Smooth muscle cell (in vitro differentiated cells): Measurements from ENCODE around the gene PTPRN2. TPM values are rescaled to one million over a fixed set of nuclear protein-coding genes. Genes with fewer than 3 reads are reported as not detected.

Source experiments
- DNase-seq: peaks from one replicate; lab custom pipeline; 2025; ENCODE audit not compliant: unreplicated experiment; lab: John Stamatoyannopoulos, UW
- H2AFZ ChIP-seq: fragments of 200-600 bp; sonication (generic); 2 replicates; pipeline ENCODE4 v1.6.0; 2016; ENCODE audit warnings: antibody characterized with exemption, low read depth, mild to moderate bottlenecking
- H3F3A ChIP-seq: fragments of 200-600 bp; sonication (generic); 2 replicates; pipeline ENCODE4 v1.6.0; 2017; ENCODE audit warnings: antibody characterized with exemption, low read depth
- H3K27ac ChIP-seq: fragments of 200-600 bp; sonication (generic); 2 replicates; pipeline ENCODE4 v1.5.1; 2016; ENCODE audit warnings: low read depth, mild to moderate bottlenecking
- H3K27me3 ChIP-seq: fragments of 200-600 bp; sonication (generic); 2 replicates; pipeline ENCODE4 v1.6.1; 2016; ENCODE audit warnings: low read depth, mild to moderate bottlenecking
- H3K36me3 ChIP-seq: fragments of 200-600 bp; sonication (generic); 2 replicates; pipeline ENCODE4 v1.5.1; 2016; ENCODE audit warnings: low read depth
- H3K4me1 ChIP-seq: fragments of 200-600 bp; sonication (generic); 2 replicates; pipeline ENCODE4 v1.5.1; 2016; ENCODE audit warnings: low read depth
- H3K4me2 ChIP-seq: fragments of 200-600 bp; sonication (generic); 2 replicates; pipeline ENCODE4 v1.6.0; 2016; ENCODE audit warnings: mild to moderate bottlenecking
- H3K4me3 ChIP-seq: fragments of 200-600 bp; sonication (generic); 2 replicates; pipeline ENCODE4 v1.5.1; 2016; ENCODE audit warnings: mild to moderate bottlenecking
- H3K79me2 ChIP-seq: fragments of 200-600 bp; sonication (generic); 2 replicates; pipeline ENCODE4 v1.6.0; 2016; ENCODE audit warnings: low read depth, mild to moderate bottlenecking
- H3K9ac ChIP-seq: fragments of 200-600 bp; sonication (generic); 2 replicates; pipeline ENCODE4 v1.6.0; 2016; ENCODE audit warnings: low read depth
- H3K9me3 ChIP-seq: fragments of 200-600 bp; sonication (generic); replicated peaks from 2 replicates; pipeline ENCODE4 v1.5.1; 2016; ENCODE audit warnings: low read depth
- H4K20me1 ChIP-seq: fragments of 200-600 bp; sonication (generic); 2 replicates; pipeline ENCODE4 v1.6.0; 2016; ENCODE audit warnings: low read depth
- CTCF ChIP-seq: fragments of 200-600 bp; sonication (generic); IDR thresholded peaks from 2 replicates; pipeline ENCODE4 v1.5.1; 2017; ENCODE audit warnings: borderline replicate concordance, mild to moderate bottlenecking, antibody characterized with exemption; ENCODE audit not compliant: insufficient read depth, poor library complexity, severe bottlenecking
- WGBS: methylation state at CpG from one replicate; pipeline ENCODE4 v1.1.7; 2016; ENCODE audit warnings: low lambda C conversion rate; 5-methylcytosine and 5-hydroxymethylcytosine counted together
- polyA plus RNA-seq: library from polyadenylated mRNA; unstranded; fragments of >200 nt; fragmentation: Nextera tagmentation; extraction: Ambion mirVana; gene quantifications from 2 replicates; pipeline ENCODE4 v1.2.1, GENCODE V29; 2016
- total RNA-seq: library from RNA; depleted of rRNA; stranded (reverse); fragments of >200 nt; gene quantifications from 2 replicates; pipeline ENCODE4 v1.2.3, GENCODE V29; 2014

PTPRN2 gene
- total and polyA plus RNA-seq, 2 experiments from 2014 or later = 0.09 to 0.87 TPM

- Histone ChIP-seq H3F3A (no peaks in the 10 kb centered on the region), H3K4me1 (no peaks in the 10 kb centered on the region), H2AFZ (no peak overlapping the region), H4K20me1 (no peaks in the 10 kb centered on the region), H3K27me3 (peaks cover 3% of the 10 kb centered on the region), H3K4me3 (no peak overlapping the region), H3K27ac (no peak overlapping the region), H3K36me3 (no peaks in the 10 kb centered on the region), H3K9me3 (no peaks in the 10 kb centered on the region), H3K79me2 (no peaks in the 10 kb centered on the region), H3K4me2 (no peak overlapping the region), H3K9ac (no peak overlapping the region)
- TF ChIP-seq CTCF = no peak
- no peak for DNase-seq
- 92% methylated on average over 8 of the region's 11 CpGs for WGBS
Observed at GRCh38 chr7:157620616-157621015, 967.0 kb downstream of the PTPRN2 start.

GRCh38 chr7:157619753-157620525, 967.7 kb downstream of the PTPRN2 start:
- H3K79me2 ChIP-seq = no peaks in the 10 kb centered on the region
- H3K27me3 ChIP-seq = peaks cover 3% of the 10 kb centered on the region

GRCh38 chr7:157618823-157619606, 968.6 kb downstream of the PTPRN2 start:
- DNase-seq = no peak
- no peaks in the 10 kb centered on the region for H3K4me1 ChIP-seq
- no peak overlapping the region for H3K4me3 ChIP-seq
- no peak overlapping the region for H2AFZ ChIP-seq
- no peak overlapping the region for H3K9ac ChIP-seq
- H4K20me1 ChIP-seq = no peaks in the 10 kb centered on the region
- peaks cover 3% of the 10 kb centered on the region for H3K27me3 ChIP-seq
- no peaks in the 10 kb centered on the region for H3K36me3 ChIP-seq
- WGBS = 88% methylated on average over 19 of the region's 21 CpGs
- no peak overlapping the region for H3K27ac ChIP-seq
- no peaks in the 10 kb centered on the region for H3K9me3 ChIP-seq
- H3K4me2 ChIP-seq = no peak overlapping the region
- no peaks in the 10 kb centered on the region for H3K79me2 ChIP-seq
- no peak for TF ChIP-seq CTCF
- no peaks in the 10 kb centered on the region for H3F3A ChIP-seq

More at GRCh38 chr7:157619753-157620525, 967.7 kb downstream of the PTPRN2 start:
- no peak for DNase-seq
- H2AFZ ChIP-seq = no peak overlapping the region
- H3K27ac ChIP-seq = no peak overlapping the region
- H3K4me1 ChIP-seq = no peaks in the 10 kb centered on the region
- no peaks in the 10 kb centered on the region for H3K9me3 ChIP-seq
- no peak overlapping the region for H3K4me2 ChIP-seq
- no peaks in the 10 kb centered on the region for H3F3A ChIP-seq
- H4K20me1 ChIP-seq = no peaks in the 10 kb centered on the region
- H3K36me3 ChIP-seq = no peaks in the 10 kb centered on the region
- TF ChIP-seq CTCF = no peak
- no peak overlapping the region for H3K4me3 ChIP-seq
- WGBS = 91% methylated on average over 26 of the region's 26 CpGs
- no peak overlapping the region for H3K9ac ChIP-seq
